C4-2B (cell line): ENCODE results near the gene CADPS2.

ENCODE experiments used
- CTCF ChIP-seq: fragments of 450-650 bp; conservative IDR thresholded peaks from 2 replicates; pipeline ENCODE4 v1.5.1; 2017; ENCODE audit warnings: mild to moderate bottlenecking
- ZFX ChIP-seq: fragments of 450-650 bp; IDR thresholded peaks from 2 replicates; pipeline ENCODE4 v1.6.1; 2017

GRCh38 chr7:122457325-122457724 lies 428.9 kb downstream of the CADPS2 start:
- TF ChIP-seq CTCF, result no peak
- no peak for TF ChIP-seq ZFX
